SK-N-SH treated with all-trans-retinoic acid at 6 μM for 48 hours (cell line): Measurements from ENCODE around the gene PTPRC.

Experiments used
- ATAC-seq: fragments of 200-7000 bp; cut with Tn5 transposase; 3 replicates; pipeline ENCODE4 v1.9.1; 2020; ENCODE audit warnings: mild to moderate bottlenecking, moderate library complexity
- ARNTL ChIP-seq: fragments of 450-650 bp; formaldehyde crosslinking; IDR thresholded peaks from 2 replicates; pipeline ENCODE4 v1.5.0; 2020; ENCODE audit warnings: low read depth, mild to moderate bottlenecking, moderate library complexity, borderline replicate concordance
- CSDC2 ChIP-seq: fragments of 250-450 bp; sonication (Bioruptor Pico); IDR thresholded peaks from 2 replicates; pipeline ENCODE4 v1.5.0; 2020; ENCODE audit warnings: mild to moderate bottlenecking, moderate library complexity
- ESRRG ChIP-seq: fragments of 250-450 bp; sonication (Bioruptor Pico); IDR thresholded peaks from 2 replicates; pipeline ENCODE4 v1.6.1; 2021; ENCODE audit warnings: mild to moderate bottlenecking
- GLIS3 ChIP-seq: fragments of 250-450 bp; sonication (Bioruptor Pico); IDR thresholded peaks from 2 replicates; pipeline ENCODE4 v1.5.0; 2020; ENCODE audit warnings: mild to moderate bottlenecking, moderate library complexity
- ISL1 ChIP-seq: fragments of 250-450 bp; sonication (Bioruptor Pico); IDR thresholded peaks from 2 replicates; pipeline ENCODE4 v2.1.2; 2022; ENCODE audit warnings: mild to moderate bottlenecking, moderate library complexity
- OSR1 ChIP-seq: fragments of 250-450 bp; sonication (Bioruptor Pico); IDR thresholded peaks from 2 replicates; pipeline ENCODE4 v1.8.0; 2022; ENCODE audit warnings: moderate library complexity, mild to moderate bottlenecking, inconsistent platforms
- PPARA ChIP-seq: fragments of 250-450 bp; sonication (Bioruptor Pico); IDR thresholded peaks from 2 replicates; pipeline ENCODE4 v1.5.0; 2020; ENCODE audit warnings: mild to moderate bottlenecking, borderline replicate concordance
- RARB ChIP-seq: fragments of 250-450 bp; sonication (Bioruptor Pico); IDR thresholded peaks from 2 replicates; pipeline ENCODE4 v1.8.0; 2021; ENCODE audit warnings: mild to moderate bottlenecking, moderate library complexity
- SNAI2 ChIP-seq: fragments of 250-450 bp; sonication (Bioruptor Pico); IDR thresholded peaks from 2 replicates; pipeline ENCODE4 v1.5.0; 2020; ENCODE audit warnings: mild to moderate bottlenecking, moderate library complexity
- TCF4 ChIP-seq: fragments of 250-450 bp; sonication (Bioruptor Pico); IDR thresholded peaks from 2 replicates; pipeline ENCODE4 v1.8.0; 2021; ENCODE audit warnings: mild to moderate bottlenecking, moderate library complexity, borderline replicate concordance
- TOX ChIP-seq: fragments of 250-450 bp; sonication (Bioruptor Pico); IDR thresholded peaks from 2 replicates; pipeline ENCODE4 v1.8.0; 2021; ENCODE audit warnings: mild to moderate bottlenecking, moderate library complexity, borderline replicate concordance
- ZC3H10 ChIP-seq: fragments of 250-450 bp; sonication (Bioruptor Pico); IDR thresholded peaks from 2 replicates; pipeline ENCODE4 v1.5.1; 2021; ENCODE audit warnings: mild to moderate bottlenecking, moderate library complexity
- ZFP3 ChIP-seq: fragments of 250-450 bp; sonication (Bioruptor Pico); IDR thresholded peaks from 2 replicates; pipeline ENCODE4 v1.5.0; 2020; ENCODE audit warnings: mild to moderate bottlenecking, moderate library complexity
- ZFP30 ChIP-seq: fragments of 450-650 bp; formaldehyde crosslinking; IDR thresholded peaks from 2 replicates; pipeline ENCODE4 v1.5.0; 2022; ENCODE audit warnings: mild to moderate bottlenecking, moderate library complexity
- ZNF565 ChIP-seq: fragments of 450-650 bp; formaldehyde crosslinking; conservative IDR thresholded peaks from 2 replicates; pipeline ENCODE4 v1.5.0; 2020; ENCODE audit warnings: low read depth, mild to moderate bottlenecking, moderate library complexity
- ZNF70 ChIP-seq: fragments of 450-650 bp; formaldehyde crosslinking; IDR thresholded peaks from 2 replicates; pipeline ENCODE4 v1.5.0; 2020; ENCODE audit warnings: mild to moderate bottlenecking, moderate library complexity
- ZNF8 ChIP-seq: fragments of 450-650 bp; formaldehyde crosslinking; IDR thresholded peaks from 2 replicates; pipeline ENCODE4 v1.5.0; 2020; ENCODE audit warnings: mild to moderate bottlenecking, moderate library complexity
- TF ChIP-seq, protein P1 (sequence below): fragments of 250-450 bp; sonication (Bioruptor Pico); IDR thresholded peaks from 2 replicates; pipeline ENCODE4 v1.8.0; 2020; ENCODE audit warnings: mild to moderate bottlenecking, moderate library complexity, borderline replicate concordance
- TF ChIP-seq, protein P2 (sequence below): fragments of 250-450 bp; sonication (Bioruptor Pico); IDR thresholded peaks from 2 replicates; pipeline ENCODE4 v1.8.0; 2021; ENCODE audit warnings: low read depth, mild to moderate bottlenecking, moderate library complexity, borderline replicate concordance
- TF ChIP-seq, protein P3 (sequence below): fragments of 250-450 bp; sonication (Bioruptor Pico); IDR thresholded peaks from 2 replicates; pipeline ENCODE4 v1.5.1; 2021; ENCODE audit warnings: mild to moderate bottlenecking, moderate library complexity
- TF ChIP-seq, protein P4 (sequence below): fragments of 250-450 bp; sonication (Bioruptor Pico); IDR thresholded peaks from 2 replicates; pipeline ENCODE4 v1.5.1; 2020; ENCODE audit warnings: low read depth, mild to moderate bottlenecking, moderate library complexity
- TF ChIP-seq, protein P5 (sequence below): fragments of 250-450 bp; sonication (Bioruptor Pico); IDR thresholded peaks from 2 replicates; pipeline ENCODE4 v1.5.0; 2020; ENCODE audit warnings: mild to moderate bottlenecking, moderate library complexity

PTPRC gene

DNA sequence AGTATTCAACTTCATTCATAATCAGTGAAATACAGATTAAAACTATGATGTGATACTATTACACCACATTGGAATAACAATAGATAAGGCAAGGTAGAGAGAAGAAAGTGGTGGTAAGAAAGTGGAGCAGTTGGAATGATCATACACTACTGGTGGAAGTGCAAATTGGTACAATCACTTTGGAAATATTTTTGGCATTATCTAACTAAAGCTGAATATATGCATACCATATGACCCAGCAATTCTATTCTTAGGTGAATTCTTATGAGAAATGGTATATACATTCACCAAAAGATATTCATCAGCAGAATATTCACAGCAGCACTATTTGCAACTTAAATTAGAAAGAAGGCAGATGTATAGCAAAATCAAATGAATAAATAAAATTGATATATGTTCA is 21.4 kb upstream of the PTPRC start:
- TF ChIP-seq ARNTL (no peak), ZFP30 (CRISPR knock-in tag) (no peak), OSR1 (no peak), CSDC2 (CRISPR knock-in tag) (no peak)
- no peak for ATAC-seq

DNA sequence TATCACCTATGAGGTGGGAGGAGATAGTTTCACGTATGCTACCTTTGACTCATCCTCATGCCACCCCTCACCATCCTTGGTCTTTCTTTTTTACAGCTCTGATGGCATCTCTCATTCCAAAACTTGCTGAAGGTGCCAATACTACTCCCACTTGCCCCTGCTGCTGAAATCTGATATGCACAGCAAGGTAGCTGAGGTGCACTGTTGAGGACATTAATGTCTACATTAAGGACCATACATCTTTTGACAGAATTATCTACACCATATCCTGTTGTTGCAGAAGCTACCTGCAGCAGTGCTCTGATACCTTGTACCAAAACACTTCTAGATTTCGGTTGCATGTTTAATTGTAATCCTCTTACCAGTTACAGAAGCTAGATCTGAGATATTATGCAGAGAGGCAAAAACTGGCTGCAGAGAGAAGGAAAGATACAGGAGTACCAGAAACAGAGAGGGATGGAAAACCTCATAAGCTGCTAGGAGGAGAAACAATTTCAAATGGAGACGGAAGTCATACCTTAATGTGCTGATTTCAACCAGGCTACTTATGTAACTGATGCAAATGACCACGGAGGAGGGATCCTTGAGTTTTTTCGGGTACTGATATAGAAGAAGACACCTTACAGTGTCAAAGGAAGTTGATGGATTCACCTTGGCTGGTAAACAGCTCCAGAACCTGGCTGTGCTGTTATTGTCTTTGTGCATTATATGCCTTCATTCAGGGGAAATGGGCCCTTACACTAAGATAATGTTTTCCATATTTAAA is 19.3 kb upstream of the PTPRC start:
- TF ChIP-seq ZNF70 (CRISPR knock-in tag) (no peak), TCF4 (no peak), ZNF565 (no peak), ZC3H10 (CRISPR knock-in tag) (no peak), PPARA (no peak), ISL1 (CRISPR knock-in tag) (no peak), CSDC2 (CRISPR knock-in tag) (no peak)
- TF ChIP-seq, protein P1, sequence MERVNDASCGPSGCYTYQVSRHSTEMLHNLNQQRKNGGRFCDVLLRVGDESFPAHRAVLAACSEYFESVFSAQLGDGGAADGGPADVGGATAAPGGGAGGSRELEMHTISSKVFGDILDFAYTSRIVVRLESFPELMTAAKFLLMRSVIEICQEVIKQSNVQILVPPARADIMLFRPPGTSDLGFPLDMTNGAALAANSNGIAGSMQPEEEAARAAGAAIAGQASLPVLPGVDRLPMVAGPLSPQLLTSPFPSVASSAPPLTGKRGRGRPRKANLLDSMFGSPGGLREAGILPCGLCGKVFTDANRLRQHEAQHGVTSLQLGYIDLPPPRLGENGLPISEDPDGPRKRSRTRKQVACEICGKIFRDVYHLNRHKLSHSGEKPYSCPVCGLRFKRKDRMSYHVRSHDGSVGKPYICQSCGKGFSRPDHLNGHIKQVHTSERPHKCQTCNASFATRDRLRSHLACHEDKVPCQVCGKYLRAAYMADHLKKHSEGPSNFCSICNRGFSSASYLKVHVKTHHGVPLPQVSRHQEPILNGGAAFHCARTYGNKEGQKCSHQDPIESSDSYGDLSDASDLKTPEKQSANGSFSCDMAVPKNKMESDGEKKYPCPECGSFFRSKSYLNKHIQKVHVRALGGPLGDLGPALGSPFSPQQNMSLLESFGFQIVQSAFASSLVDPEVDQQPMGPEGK (CRISPR knock-in tag) = no peak
- TF ChIP-seq, protein P2, sequence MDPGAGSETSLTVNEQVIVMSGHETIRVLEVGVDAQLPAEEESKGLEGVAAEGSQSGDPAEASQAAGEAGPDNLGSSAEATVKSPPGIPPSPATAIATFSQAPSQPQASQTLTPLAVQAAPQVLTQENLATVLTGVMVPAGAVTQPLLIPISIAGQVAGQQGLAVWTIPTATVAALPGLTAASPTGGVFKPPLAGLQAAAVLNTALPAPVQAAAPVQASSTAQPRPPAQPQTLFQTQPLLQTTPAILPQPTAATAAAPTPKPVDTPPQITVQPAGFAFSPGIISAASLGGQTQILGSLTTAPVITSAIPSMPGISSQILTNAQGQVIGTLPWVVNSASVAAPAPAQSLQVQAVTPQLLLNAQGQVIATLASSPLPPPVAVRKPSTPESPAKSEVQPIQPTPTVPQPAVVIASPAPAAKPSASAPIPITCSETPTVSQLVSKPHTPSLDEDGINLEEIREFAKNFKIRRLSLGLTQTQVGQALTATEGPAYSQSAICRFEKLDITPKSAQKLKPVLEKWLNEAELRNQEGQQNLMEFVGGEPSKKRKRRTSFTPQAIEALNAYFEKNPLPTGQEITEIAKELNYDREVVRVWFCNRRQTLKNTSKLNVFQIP (CRISPR knock-in tag) = no peak
- TF ChIP-seq, protein P3, sequence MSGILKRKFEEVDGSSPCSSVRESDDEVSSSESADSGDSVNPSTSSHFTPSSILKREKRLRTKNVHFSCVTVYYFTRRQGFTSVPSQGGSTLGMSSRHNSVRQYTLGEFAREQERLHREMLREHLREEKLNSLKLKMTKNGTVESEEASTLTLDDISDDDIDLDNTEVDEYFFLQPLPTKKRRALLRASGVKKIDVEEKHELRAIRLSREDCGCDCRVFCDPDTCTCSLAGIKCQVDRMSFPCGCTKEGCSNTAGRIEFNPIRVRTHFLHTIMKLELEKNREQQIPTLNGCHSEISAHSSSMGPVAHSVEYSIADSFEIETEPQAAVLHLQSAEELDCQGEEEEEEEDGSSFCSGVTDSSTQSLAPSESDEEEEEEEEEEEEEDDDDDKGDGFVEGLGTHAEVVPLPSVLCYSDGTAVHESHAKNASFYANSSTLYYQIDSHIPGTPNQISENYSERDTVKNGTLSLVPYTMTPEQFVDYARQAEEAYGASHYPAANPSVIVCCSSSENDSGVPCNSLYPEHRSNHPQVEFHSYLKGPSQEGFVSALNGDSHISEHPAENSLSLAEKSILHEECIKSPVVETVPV (CRISPR knock-in tag) = no peak
- ATAC-seq = no peak

DNA sequence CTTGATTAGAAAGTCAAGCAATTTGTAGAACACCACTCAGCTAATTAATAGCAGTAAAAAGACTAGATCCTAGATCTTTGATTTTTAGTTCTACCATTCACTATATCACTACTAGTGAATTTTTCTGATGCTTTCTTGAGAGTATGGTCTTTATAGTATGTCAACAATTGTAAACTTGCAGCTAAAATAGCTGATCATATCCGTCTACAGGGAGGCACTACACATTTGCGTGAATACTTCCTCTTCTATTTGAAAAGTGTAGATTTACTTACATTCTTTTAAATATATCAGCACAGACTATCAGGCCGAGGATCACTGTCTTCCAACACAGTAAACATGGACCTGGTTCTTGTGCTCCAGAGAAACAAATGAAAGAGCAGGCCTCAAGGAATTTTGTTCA is 18.6 kb upstream of the PTPRC start:
- TF ChIP-seq GLIS3 (CRISPR knock-in tag) (no peak), ARNTL (no peak), ESRRG (no peak), ZC3H10 (CRISPR knock-in tag) (no peak), TOX (CRISPR knock-in tag) (no peak), RARB (no peak), ZNF70 (CRISPR knock-in tag) (no peak), PPARA (no peak), OSR1 (no peak), SNAI2 (CRISPR knock-in tag) (no peak), CSDC2 (CRISPR knock-in tag) (no peak), ZNF8 (CRISPR knock-in tag) (no peak), ZFP3 (no peak), ZFP30 (CRISPR knock-in tag) (no peak)
- TF ChIP-seq, protein P2 (CRISPR knock-in tag) = no peak
- TF ChIP-seq, protein P1 (CRISPR knock-in tag) = no peak
- TF ChIP-seq, protein P3 (CRISPR knock-in tag) = no peak
- TF ChIP-seq, protein P4, sequence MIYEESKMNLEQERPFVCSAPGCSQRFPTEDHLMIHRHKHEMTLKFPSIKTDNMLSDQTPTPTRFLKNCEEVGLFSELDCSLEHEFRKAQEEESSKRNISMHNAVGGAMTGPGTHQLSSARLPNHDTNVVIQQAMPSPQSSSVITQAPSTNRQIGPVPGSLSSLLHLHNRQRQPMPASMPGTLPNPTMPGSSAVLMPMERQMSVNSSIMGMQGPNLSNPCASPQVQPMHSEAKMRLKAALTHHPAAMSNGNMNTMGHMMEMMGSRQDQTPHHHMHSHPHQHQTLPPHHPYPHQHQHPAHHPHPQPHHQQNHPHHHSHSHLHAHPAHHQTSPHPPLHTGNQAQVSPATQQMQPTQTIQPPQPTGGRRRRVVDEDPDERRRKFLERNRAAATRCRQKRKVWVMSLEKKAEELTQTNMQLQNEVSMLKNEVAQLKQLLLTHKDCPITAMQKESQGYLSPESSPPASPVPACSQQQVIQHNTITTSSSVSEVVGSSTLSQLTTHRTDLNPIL (CRISPR knock-in tag) = no peak
- TF ChIP-seq, protein P5, sequence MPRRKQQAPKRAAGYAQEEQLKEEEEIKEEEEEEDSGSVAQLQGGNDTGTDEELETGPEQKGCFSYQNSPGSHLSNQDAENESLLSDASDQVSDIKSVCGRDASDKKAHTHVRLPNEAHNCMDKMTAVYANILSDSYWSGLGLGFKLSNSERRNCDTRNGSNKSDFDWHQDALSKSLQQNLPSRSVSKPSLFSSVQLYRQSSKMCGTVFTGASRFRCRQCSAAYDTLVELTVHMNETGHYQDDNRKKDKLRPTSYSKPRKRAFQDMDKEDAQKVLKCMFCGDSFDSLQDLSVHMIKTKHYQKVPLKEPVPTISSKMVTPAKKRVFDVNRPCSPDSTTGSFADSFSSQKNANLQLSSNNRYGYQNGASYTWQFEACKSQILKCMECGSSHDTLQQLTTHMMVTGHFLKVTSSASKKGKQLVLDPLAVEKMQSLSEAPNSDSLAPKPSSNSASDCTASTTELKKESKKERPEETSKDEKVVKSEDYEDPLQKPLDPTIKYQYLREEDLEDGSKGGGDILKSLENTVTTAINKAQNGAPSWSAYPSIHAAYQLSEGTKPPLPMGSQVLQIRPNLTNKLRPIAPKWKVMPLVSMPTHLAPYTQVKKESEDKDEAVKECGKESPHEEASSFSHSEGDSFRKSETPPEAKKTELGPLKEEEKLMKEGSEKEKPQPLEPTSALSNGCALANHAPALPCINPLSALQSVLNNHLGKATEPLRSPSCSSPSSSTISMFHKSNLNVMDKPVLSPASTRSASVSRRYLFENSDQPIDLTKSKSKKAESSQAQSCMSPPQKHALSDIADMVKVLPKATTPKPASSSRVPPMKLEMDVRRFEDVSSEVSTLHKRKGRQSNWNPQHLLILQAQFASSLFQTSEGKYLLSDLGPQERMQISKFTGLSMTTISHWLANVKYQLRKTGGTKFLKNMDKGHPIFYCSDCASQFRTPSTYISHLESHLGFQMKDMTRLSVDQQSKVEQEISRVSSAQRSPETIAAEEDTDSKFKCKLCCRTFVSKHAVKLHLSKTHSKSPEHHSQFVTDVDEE (CRISPR knock-in tag) = no peak
- TF ChIP-seq, all 23 proteins: peak for 0

More for the DNA sequence above, 18.6 kb upstream of the PTPRC start:
- ATAC-seq = no peak
